GM12891 (cell line): Measurements from ENCODE around the gene ANKH.

Source experiments
- DNase-seq: peaks from one replicate; pipeline ENCODE4 v3.0.0; 2011; ENCODE audit warnings: low spot score; ENCODE audit not compliant: insufficient read length
- FAIRE-seq: peaks from 2 replicates; lab custom pipeline; 2011; peaks lifted over from hg19 to GRCh38; lab: Jason Lieb, UNC
- PAX5 ChIP-seq: IDR thresholded peaks from 2 replicates; pipeline ENCODE4 v1.6.1; 2011; ENCODE audit warnings: low read length, moderate library complexity, mild to moderate bottlenecking; ENCODE audit not compliant: insufficient read depth, severe bottlenecking
- POLR2A ChIP-seq: IDR thresholded peaks from 2 replicates; pipeline ENCODE4 v1.6.1; 2011; ENCODE audit warnings: low read depth, low read length, control low read depth
- POLR2AphosphoS5 ChIP-seq: IDR thresholded peaks from 2 replicates; pipeline ENCODE4 v1.6.1; 2011; ENCODE audit warnings: low read depth, low read length, control low read depth
- POU2F2 ChIP-seq: IDR thresholded peaks from 2 replicates; pipeline ENCODE4 v1.6.1; 2011; ENCODE audit warnings: low read depth, mild to moderate bottlenecking, control low read depth, low read length, moderate library complexity
- SPI1 ChIP-seq: IDR thresholded peaks from 2 replicates; pipeline ENCODE4 v1.6.1; 2011; ENCODE audit warnings: low read depth, low read length, control low read depth
- TAF1 ChIP-seq: IDR thresholded peaks from 2 replicates; pipeline ENCODE4 v1.6.1; 2011; ENCODE audit warnings: low read depth, low read length, control low read depth

ANKH gene

DNA sequence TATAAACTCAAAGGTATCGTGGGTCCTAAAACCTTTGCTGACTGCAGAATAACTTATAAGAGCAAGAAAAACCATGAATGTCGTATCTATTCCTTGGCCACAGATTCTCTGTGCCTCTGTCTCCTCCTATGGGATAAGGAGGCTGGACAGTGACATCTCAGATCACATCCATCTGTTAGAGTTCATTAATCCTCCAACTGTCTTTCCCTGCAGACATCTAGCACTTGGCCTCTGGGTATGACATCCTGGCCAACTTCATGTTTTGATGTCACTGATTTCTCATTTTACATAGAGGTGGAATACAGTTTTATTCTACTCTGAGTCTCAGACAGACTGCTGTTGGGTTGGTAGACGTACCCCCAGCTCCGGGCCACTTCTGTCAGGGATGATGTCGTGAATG is 120.9 kb downstream of the ANKH start:
- TF ChIP-seq TAF1: no peak
- no peak for TF ChIP-seq POU2F2
- no peak for TF ChIP-seq SPI1
- TF ChIP-seq PAX5: no peak
- TF ChIP-seq POLR2A: no peak
- TF ChIP-seq POLR2AphosphoS5: no peak
- FAIRE-seq: no peak

GRCh38 chr5:14749579-14750101 is 121.9 kb downstream of the ANKH start:
- TF ChIP-seq POLR2AphosphoS5: no peak
- no peak for TF ChIP-seq SPI1
- no peak for TF ChIP-seq TAF1
- TF ChIP-seq PAX5: no peak
- no peak for TF ChIP-seq POU2F2
- TF ChIP-seq POLR2A: no peak
- FAIRE-seq: no peak
- DNase-seq: no peak

More for the DNA sequence above, 120.9 kb downstream of the ANKH start:
- DNase-seq: no peak

DNA sequence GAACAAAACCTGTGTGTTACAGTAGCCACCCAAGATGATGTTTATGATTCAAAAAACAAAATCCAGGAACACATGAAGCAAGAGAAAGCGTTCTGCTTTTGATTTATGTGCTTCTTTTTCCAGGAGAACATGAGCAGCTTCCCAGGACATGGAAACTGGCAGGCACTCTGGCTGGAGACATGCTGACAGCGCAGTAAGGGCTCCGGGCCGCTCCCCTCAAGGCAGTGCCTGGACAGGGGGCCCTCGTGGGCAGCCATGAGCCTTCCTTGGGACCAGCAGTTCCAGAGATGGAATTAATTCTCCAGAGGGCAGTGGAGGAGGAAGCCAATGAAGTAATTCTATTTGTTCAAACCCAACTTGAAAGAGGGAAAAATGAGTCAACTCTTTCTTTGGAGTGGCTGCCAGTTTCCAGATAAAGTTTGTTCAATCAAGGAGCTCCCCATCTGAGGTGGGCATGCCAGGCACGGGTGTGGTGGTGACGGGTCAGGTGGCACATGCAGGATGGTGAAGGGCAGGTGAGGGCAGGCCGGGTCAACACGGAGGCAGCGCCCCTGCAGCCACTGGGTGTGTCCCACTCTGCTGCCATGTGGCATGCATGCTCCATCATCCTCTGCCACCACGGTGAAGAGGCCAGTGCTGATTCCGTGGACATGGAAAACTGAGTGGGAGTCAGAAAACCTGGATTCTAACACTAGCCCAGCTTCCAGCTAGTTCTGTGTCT is 123.2 kb downstream of the ANKH start:
- no peak for DNase-seq
- no peak for FAIRE-seq
- TF ChIP-seq POLR2A: no peak
- TF ChIP-seq PAX5: no peak
- no peak for TF ChIP-seq SPI1
- TF ChIP-seq POLR2AphosphoS5: no peak
- no peak for TF ChIP-seq POU2F2
- no peak for TF ChIP-seq TAF1

- FAIRE-seq: no peak
- DNase-seq: no peak
- TF ChIP-seq SPI1 (no peak), TAF1 (no peak), POLR2AphosphoS5 (no peak), PAX5 (no peak), POU2F2 (no peak), POLR2A (no peak)
These were observed 125.8 kb downstream of the ANKH start for GRCh38 chr5:14745753-14746152.

- DNase-seq (no peak), FAIRE-seq (no peak)
- TF ChIP-seq POU2F2: no peak
- no peak for TF ChIP-seq POLR2AphosphoS5
- TF ChIP-seq PAX5: no peak
- TF ChIP-seq SPI1: no peak
- no peak for TF ChIP-seq TAF1
- no peak for TF ChIP-seq POLR2A
These were observed 126.4 kb downstream of the ANKH start for GRCh38 chr5:14745188-14745563.

GRCh38 chr5:14744296-14745187 is 127.0 kb downstream of the ANKH start:
- no peak for TF ChIP-seq POLR2A
- TF ChIP-seq PAX5: no peak
- no peak for TF ChIP-seq SPI1
- no peak for TF ChIP-seq POLR2AphosphoS5
- TF ChIP-seq POU2F2: no peak
- TF ChIP-seq TAF1: no peak
- FAIRE-seq (no peak), DNase-seq (no peak)

DNA sequence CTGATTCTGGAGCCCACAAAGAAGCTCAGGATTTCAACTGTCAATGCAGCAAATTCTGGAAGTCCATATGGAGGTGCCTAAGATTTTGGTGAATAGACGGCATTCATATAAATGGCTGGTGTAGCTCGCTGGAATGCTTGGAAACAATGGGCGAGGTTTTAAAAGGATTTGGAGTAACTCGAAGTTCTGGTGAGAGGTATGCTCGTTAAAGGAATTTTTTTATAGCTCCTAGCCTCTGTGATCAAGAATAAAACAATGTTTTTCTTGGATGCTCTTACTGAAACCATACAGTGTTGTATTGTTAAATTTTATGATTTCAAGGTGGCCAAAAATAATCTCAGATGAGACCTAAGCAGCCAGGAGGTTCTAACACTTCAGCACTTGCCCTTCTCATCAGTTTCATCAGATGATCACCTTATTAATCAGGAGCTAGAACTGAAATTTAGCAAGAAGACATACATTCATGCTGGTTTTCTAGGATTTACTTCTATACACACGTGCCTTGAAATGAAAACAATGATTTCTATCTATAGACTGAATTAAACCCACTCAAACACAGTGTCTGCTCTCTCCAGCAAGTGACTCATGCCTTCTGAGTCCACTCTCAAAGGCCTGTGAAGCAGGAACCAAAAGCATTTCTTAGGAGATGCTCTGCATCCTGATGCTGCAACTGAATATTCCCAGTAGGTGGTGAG is 127.8 kb downstream of the ANKH start:
- no peak for TF ChIP-seq PAX5
- TF ChIP-seq SPI1: no peak
- TF ChIP-seq POLR2AphosphoS5: no peak
- TF ChIP-seq POU2F2: no peak
- TF ChIP-seq POLR2A: no peak
- TF ChIP-seq TAF1: no peak
- no peak for FAIRE-seq

DNA sequence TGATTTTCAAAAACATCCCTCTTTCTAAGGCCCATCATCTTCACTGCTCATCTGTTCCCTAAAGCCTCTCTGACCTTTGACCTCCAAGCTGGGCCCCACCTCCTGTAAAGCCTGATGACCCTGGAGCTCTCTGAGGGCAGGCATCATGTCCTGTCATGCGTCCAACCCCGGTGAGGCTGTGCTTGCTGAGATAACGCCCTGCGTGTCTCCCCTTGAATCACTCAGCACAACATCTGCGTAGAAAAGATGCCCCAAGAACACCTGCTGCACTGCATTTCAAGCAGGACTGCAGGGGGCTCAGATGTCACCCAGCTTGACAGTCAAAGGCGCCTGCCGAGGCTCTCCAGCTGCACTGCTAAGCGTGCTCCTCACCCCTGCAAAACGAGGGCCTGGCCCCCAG is 129.1 kb downstream of the ANKH start:
- TF ChIP-seq POU2F2 (no peak), POLR2A (no peak), TAF1 (no peak), POLR2AphosphoS5 (no peak), SPI1 (no peak), PAX5 (no peak)
- FAIRE-seq: no peak
- no peak for DNase-seq

More for the DNA sequence above, 127.8 kb downstream of the ANKH start:
- DNase-seq: no peak

DNA sequence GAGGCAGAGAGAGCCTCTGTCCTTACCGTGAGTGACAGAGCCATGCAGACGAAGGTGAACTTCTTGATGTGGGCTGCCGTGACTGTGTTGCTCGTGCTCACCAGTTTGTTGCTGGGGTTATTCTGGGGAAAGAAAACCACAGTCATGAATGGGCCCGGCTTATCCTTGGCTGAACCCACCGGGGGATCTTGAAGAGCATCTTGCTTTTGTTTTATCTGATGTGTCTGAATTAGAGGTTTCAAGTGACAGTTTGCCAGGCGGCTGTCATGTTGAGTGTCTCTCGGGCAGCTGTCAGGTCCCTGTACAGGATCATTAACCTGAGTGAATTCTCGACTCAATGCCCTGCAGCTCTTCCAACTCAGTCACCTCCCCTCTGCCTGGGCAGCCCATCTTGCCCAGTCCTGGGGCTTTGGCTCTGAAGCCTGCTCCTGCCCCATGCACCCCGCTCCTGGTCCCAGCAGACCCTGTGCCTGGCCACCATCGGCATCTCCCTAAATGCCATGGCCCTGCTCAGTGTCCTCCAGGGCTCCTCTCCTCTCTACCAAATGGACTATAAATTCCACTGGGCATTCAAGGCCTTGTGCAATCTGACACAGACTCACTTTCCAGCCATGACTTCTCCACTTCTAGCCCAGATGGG is 129.7 kb downstream of the ANKH start:
- DNase-seq: no peak
- TF ChIP-seq POU2F2 (no peak), POLR2A (no peak)
- no peak for FAIRE-seq
